GM21526 (cell line): Measurements from ENCODE around the gene SMPD3.

Experiments
- ATAC-seq: cut with Tn5 transposase; IDR thresholded peaks from one replicate; pipeline ENCODE4 v1.9.1; 2021; ENCODE audit warnings: moderate library complexity; ENCODE audit not compliant: unreplicated experiment, low FRiP score

SMPD3 gene

GRCh38 chr16:68373528-68374245, 74.6 kb downstream of the SMPD3 start:
- ATAC-seq = no peak

- no peak for ATAC-seq
Measured at GRCh38 chr16:68372806-68373205, 75.5 kb downstream of the SMPD3 start.

GRCh38 chr16:68372381-68372720, 76.0 kb downstream of the SMPD3 start:
- ATAC-seq = no peak

DNA sequence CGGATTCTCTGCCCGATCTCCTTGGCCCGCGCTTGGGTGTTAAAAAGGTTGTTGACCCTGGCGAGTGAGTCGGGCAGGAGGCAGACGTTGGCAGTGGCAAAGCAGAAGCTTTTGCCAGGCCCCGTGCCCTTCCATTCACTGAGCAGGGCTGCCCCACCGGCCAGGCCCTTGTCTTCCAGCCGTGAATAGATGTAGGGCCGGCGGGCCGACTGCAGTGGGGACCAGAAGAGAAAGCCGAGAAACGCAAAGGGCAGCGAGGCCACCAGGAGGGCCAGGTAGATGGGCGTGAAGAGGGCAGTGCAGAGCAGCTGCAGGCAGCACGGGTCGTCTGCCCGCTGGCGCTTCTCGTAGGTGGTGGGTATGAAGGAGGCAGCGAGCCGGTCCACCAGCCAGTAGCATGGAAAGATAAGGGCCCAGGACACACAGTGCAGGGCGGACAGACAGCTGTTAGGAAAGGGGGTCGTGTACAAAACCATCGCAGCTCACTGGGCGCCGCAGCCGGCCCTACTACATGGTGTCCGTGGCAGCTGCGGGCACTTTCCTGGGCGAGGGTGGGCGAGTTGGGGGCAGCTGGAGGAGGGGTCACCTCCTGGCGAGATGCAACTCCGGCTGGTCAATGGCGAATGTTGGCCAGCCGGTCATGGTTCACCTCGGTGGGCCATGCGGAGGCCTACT, 76.5 kb downstream of the SMPD3 start:
- ATAC-seq = no peak

DNA sequence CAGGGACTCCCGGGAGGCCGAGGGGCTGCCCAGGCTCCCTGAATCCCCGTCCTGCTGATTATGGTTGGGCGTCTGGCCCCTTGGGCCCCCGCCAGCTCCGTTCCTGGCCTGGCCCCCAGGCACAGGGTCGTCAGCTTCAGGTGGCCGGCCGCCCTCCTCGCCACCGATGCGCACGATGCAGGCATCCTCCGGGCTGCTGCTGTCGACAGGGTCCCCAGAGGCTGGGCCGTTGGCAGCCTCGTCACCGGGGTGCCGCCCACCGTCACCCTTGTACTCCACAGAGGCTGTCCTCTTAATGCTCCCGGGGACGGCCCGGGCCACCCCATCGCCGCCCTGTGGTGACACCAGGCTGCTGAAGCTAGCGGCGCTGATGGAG, 77.0 kb downstream of the SMPD3 start:
- ATAC-seq = no peak

DNA sequence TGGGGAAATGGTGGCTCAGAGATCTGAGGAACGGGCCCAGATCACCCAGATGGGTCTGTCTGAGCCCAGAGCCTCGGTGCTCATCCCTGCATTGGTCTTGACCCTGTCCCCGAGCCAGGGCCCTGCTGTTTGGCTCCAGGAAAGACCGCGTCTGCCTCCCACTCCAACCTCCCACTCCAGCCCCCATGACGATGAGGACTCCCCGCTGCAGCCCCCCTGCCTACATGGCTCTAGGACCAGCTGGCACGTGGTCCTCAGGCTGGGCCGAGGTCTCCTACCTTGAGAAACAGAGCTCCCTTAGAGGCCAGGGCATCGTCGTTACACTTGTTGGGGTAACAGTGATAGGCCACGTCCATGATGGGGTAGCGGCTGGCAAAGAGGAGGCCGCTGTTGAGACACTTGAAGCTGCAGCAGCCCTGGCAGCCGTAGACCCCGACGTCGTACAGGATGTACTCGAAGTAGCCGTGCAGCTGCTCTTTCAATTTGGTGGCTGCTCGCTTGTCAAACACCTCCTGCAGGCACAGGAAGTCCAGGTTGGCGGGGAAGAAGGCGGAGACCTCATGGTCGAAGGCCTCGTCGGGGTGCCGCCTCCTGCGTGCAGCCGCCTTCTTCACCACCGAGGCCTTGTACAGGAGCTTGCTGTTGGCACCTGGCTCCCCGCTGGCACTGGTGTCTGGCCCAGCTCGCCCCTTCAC, 77.6 kb downstream of the SMPD3 start:
- no peak for ATAC-seq

DNA sequence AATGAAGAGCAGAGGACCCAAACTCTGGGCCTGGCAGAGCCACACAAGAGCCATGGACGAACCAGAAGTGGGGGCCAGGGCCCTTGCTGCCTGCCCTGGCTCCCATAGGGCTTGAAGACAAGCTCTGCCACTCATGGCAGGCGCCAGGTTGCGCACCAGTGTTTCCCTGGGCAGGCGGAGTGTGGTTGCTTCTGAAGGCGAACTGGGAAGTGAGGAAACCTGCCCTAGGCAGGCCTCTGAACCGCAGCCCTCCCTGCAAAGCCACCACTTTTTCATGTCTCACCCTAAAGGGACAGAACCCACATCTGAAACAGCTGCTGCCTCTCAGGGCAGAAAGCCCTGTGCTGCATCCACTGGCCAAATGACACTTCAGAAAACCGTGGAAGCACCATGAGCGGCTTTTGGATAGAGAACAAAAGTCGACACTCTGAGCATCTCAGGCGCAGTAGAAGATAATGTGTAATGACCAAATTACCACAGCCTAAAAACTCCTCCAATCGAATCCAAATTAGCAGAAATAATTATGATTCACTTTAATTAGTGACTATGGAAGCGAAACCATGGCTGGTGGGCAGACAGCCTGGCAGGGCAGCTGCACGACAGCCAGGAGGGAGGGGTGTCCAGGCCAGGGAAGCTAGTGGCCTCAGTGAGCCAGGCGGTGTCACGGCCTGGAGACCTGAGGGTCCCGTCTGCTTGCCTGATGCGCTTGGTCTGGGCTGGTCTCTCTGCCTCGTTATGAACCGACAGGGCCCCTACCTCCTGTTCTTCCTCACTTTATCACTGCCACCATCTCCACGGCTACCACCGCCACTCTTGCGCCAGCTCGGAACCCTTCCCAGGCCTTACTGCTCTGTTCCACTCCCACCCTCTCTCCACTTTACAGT, 78.4 kb downstream of the SMPD3 start:
- peak; percentile 46 for ATAC-seq

- ATAC-seq = no peak
Measured at GRCh38 chr16:68369168-68369567, 79.1 kb downstream of the SMPD3 start.

- no peak for ATAC-seq
Measured at GRCh38 chr16:68368301-68368888, 79.9 kb downstream of the SMPD3 start.

DNA sequence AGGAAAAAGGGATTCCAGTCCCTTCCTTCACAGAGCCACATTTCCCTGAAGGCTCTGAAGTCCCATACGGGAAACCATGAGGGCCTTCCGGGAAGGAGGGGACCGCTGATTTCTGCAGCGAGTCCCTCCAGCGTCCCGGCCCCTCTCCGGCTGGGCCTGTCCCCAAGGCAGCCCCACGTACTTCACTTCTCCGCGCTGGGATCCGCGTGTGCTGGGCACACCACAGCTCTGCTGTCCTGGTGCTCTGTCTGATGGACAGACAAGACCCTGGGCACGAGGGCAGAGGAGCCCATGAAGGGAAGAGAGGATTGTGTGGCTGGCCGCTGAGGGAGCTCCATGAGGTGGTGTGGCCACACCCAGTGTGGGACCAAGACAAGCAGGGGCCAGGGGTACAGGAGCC, 80.4 kb downstream of the SMPD3 start:
- ATAC-seq = no peak

DNA sequence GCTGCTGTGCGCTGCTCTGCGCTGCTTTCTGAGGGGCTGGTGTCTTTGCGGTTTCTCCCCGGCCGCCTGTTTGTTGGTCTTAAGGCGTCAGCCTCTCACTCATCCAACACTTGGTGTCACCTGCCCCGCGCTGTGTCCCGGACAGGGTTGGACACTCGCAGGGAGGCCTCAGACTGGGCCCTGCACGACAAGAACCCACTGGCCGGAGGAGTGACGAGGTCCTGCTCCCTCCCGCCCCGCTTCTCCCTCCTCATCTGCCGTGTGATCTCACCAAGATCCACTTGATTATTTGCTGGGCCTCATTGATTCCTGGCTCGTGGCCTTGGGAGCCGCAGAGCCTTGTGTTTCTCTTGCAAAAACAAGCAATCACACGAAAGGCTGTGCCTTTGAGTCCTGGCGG, 80.9 kb downstream of the SMPD3 start:
- ATAC-seq = no peak

DNA sequence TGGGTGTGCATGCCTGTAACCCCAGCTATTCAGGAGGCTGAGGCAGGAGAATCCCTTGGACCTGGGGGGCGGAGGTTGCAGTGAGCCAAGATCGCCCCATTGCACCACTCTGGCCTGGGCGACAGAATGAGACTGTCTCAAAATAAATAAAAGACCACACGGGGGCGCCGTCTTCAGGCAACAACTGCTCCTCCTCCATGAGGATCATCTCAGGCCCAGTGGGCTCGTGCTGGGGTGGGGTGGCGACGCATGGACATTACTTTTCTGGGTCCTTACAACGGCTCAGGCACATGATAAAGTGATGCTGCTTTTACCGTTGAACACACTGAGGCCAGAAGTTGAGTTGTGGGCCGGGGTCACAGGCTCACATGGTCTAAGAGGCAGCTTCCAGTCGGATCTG, 81.3 kb downstream of the SMPD3 start:
- no peak for ATAC-seq

- ATAC-seq = no peak
Measured at GRCh38 chr16:68366062-68366461, 82.2 kb downstream of the SMPD3 start.

DNA sequence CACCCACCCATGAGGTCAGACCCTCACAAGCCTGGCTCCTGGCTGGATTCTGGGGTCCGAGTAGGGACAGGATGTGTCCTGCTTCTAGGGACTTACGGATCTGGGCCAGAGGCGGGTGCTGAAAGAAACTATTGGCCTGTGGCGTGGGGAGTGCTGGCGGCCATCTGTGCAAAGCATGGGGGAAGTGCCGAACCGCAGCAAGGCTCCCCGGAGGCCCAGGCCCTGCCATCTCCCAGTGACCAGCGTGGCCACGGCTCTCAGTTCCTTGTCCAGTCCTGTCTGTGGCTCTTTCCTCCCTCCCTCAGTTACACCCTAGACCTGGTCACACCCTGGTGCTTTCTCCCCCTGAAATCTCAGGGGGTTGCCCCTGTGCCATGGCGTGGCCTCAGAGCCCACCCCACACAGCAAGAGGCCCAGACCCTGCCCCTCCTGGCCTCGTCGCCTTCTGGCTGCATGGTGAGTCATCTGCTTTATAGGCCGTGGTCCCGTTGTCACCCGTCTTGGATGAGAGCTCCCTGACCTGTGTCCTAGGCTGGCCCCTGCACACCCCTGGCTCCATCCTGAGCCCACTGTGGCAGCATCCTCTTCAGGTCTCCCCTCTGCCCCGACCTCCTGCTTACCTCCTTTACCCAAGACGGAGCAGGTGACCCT, 83.0 kb downstream of the SMPD3 start:
- no peak for ATAC-seq

DNA sequence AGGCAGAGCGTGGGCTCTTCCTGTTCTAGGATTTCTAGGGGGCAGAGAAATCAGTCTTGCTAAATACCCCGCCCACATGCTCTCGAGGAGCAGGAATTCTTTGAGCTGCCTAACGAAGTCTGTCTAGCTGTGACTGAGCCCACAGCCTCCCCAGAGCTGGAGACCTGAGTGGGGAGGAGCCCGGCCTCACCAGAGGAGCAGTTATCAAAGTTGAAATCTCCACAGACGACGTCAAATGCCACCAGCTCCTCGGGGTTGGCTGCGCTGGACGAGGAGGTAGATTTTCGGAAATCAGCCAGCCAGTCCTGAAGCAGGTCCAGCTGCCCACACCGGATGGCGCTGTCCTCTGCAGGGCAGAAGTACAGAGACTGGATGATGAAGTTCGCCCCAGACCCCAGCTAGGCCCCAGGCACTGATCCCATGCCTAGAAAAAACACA, 83.7 kb downstream of the SMPD3 start:
- ATAC-seq = no peak

DNA sequence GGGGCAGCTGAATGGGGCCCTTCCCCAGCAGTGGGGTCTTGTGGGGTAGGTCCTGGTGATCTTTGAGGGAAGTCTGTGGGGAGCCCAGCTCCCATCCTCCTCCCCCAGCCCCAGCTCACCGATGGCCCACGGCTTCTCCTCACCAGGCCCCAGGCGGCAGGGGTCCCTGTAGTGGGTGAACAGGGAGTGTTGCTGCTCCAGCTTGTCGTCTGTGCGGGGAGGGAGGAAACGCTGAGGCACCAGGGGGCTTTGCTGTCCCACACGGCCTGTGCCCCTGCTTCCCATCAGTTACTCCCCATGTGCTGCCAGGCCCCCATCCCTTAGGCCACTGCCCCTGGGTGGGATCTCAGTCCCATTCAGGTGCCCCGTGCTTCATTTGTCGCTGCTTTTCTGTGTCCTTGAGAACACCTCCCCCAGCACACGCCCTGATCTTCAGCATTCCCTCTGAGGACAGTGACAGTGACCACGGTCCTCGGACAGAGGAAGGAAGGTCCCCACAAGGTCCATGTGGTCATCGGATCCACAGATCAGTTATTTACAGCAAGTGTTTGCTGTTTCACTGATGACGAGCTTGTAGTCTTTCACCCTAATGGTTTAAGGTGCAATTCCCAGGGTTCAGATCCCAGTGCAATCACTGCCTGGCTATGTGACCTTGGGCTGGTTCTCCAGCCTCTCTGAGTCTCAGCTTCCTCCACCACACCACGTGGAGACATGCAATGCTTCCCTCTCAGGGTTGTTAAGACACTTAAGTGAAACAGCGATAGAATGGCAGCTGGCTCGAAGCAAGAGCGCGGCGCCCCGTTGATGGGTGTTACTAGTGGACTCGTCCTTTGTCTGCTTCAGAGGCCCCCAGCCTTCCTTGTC, 84.4 kb downstream of the SMPD3 start:
- ATAC-seq = no peak

DNA sequence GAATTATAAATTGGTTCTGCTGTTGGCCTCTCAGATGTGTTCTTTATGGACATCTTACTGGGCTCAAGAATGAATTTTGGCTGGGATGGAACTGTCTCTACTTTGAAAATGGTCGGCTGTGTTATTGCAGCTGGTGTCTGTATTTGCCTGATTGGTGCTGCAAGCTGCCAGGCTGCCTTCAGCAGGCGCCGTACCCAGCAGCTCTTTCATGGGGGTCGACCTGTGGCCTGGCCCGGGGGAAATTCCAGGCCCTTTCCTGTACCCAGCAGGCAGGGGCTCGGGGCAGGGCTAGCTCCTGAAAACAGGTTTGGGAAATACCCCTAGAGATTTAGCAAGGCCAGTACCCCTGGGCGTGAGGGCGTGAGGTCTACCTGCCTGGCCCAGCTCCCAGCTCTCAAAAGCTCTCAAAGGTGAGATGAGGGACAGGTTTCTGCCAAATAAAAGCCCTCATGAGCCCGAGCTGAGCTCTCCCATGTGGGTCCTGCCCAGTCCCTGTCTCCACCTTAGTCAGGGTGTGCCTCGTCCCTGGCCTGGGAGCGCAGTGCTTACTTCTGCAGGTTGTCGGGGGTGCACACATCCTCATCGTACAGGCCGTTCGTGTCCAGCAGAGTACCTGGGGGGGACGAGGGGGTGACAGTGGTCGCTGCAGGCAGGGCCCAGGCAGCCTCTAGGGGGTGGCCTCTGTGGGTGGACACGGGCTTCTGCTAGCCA, 85.2 kb downstream of the SMPD3 start:
- ATAC-seq = no peak

- ATAC-seq = no peak
Measured at GRCh38 chr16:68362262-68362913, 85.9 kb downstream of the SMPD3 start.
